ENCODE data around the gene KRAS.

The KRAS gene

DNA sequence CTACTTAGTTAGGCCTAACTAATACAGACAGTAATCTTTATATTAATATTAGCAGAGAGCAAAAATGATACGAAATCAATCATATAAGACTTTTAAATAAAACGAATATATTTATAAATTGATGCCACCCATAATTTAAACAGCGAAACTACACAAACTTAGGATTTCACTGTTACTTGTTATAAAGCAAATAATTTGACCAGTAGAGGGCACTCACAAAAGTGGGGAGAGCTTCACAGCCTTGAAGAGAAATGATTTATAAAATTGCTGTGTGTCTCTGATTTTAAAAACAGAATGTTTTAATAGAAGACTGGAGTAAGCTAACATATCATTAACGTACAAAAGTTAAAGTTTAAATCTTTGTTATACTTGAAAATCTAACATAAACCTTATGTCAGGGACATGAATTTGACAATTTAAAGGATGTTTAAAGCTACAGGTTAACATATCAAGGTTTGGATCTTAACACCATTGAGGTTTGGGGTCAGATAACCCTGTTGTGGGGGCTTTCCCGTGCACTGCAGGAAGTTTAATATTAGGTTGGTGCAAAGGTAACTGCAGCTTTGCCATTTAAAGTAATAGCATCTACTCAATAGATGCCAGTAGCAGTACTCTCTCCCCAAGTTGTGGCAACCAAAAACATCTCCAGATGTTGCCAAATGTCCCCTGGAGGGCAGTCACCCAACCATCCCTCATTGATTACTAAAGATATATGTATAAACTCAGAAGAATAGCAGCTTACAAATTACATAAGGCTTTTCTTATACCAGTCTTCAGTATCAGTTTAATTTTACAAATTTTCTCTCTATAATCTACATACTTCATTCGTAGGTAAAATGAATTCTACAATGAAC is 9.3 kb downstream of the KRAS start:
- Histone ChIP-seq H2AFZ (ENCODE audit: low read depth, low read length) (no peak overlapping the region), H3K4me1 (ENCODE audit: low read length) (peaks cover 18% of the 10 kb centered on the region), H3K9ac (ENCODE audit: low read length) (0 out of 2 replicates have a peak overlapping the region, but pooled peaks have one; percentile 2), H3K9me3 (ENCODE audit: insufficient read depth, low read length) (no peaks in the 10 kb centered on the region), H3K4me3 (ENCODE audit: low read length) (no peak overlapping the region), H3K27ac (ENCODE audit: low read length) (peak overlapping the region; percentile 23), H3K27me3 (ENCODE audit: low read depth, low read length) (no peaks in the 10 kb centered on the region), H3K4me2 (ENCODE audit: low read length) (peak overlapping the region; percentile 38), H4K20me1 (ENCODE audit: insufficient read depth, low read length) (peaks cover 59% of the 10 kb centered on the region), H3K36me3 (replicated peaks; ENCODE audit: low read depth, low read length) (peaks cover 50% of the 10 kb centered on the region), H3K79me2 (ENCODE audit: low read length) (peaks cover 72% of the 10 kb centered on the region)
- TF ChIP-seq EZH2phosphoT487 (IDR thresholded peaks at IDR 0.05; ENCODE audit: low read depth) (no peak), CTCF (IDR thresholded peaks at IDR 0.05; ENCODE audit: low read depth, low read length) (peak; percentile 85)

- H3K9ac ChIP-seq (ENCODE audit: low read length): no peak overlapping the region
- no peak for TF ChIP-seq CTCF (IDR thresholded peaks at IDR 0.05; ENCODE audit: low read depth, low read length)
- no peak for TF ChIP-seq EZH2phosphoT487 (IDR thresholded peaks at IDR 0.05; ENCODE audit: low read depth)
- no peaks in the 10 kb centered on the region for H3K27me3 ChIP-seq (ENCODE audit: low read depth, low read length)
- H3K4me1 ChIP-seq (ENCODE audit: low read length): peaks cover 9% of the 10 kb centered on the region
- H3K4me3 ChIP-seq (ENCODE audit: low read length): no peak overlapping the region
- H3K4me2 ChIP-seq (ENCODE audit: low read length): no peak overlapping the region
- H3K36me3 ChIP-seq (replicated peaks; ENCODE audit: low read depth, low read length): peaks cover 50% of the 10 kb centered on the region
- peaks cover 62% of the 10 kb centered on the region for H4K20me1 ChIP-seq (ENCODE audit: insufficient read depth, low read length)
- H3K27ac ChIP-seq (ENCODE audit: low read length): no peak overlapping the region
- peaks cover 67% of the 10 kb centered on the region for H3K79me2 ChIP-seq (ENCODE audit: low read length)
- no peak overlapping the region for H2AFZ ChIP-seq (ENCODE audit: low read depth, low read length)
- no peaks in the 10 kb centered on the region for H3K9me3 ChIP-seq (ENCODE audit: insufficient read depth, low read length)
Measured at GRCh38 chr12:25236626-25237025, 14.1 kb downstream of the KRAS start.

- no peak overlapping the region for H2AFZ ChIP-seq (ENCODE audit: low read depth, low read length)
- no peaks in the 10 kb centered on the region for H3K9me3 ChIP-seq (ENCODE audit: insufficient read depth, low read length)
- H3K79me2 ChIP-seq (ENCODE audit: low read length): peaks cover 67% of the 10 kb centered on the region
- peaks cover 4% of the 10 kb centered on the region; the same call in 1 of the 2 replicates for H3K4me1 ChIP-seq (ENCODE audit: low read length)
- H3K9ac ChIP-seq (ENCODE audit: low read length): no peak overlapping the region
- TF ChIP-seq CTCF (IDR thresholded peaks at IDR 0.05; ENCODE audit: low read depth, low read length) (no peak), EZH2phosphoT487 (IDR thresholded peaks at IDR 0.05; ENCODE audit: low read depth) (no peak)
- H3K27me3 ChIP-seq (ENCODE audit: low read depth, low read length): no peaks in the 10 kb centered on the region
- no peak overlapping the region for H3K4me3 ChIP-seq (ENCODE audit: low read length)
- no peak overlapping the region for H3K27ac ChIP-seq (ENCODE audit: low read length)
- H3K36me3 ChIP-seq (replicated peaks; ENCODE audit: low read depth, low read length): peaks cover 54% of the 10 kb centered on the region
- no peak overlapping the region for H3K4me2 ChIP-seq (ENCODE audit: low read length)
- peaks cover 65% of the 10 kb centered on the region for H4K20me1 ChIP-seq (ENCODE audit: insufficient read depth, low read length)
Measured at GRCh38 chr12:25236190-25236589, 14.5 kb downstream of the KRAS start.

- H2AFZ ChIP-seq (ENCODE audit: low read depth, low read length): no peak overlapping the region
- TF ChIP-seq EZH2phosphoT487 (IDR thresholded peaks at IDR 0.05; ENCODE audit: low read depth) (no peak), CTCF (IDR thresholded peaks at IDR 0.05; ENCODE audit: low read depth, low read length) (no peak)
- H3K4me3 ChIP-seq (ENCODE audit: low read length): no peak overlapping the region
- H3K79me2 ChIP-seq (ENCODE audit: low read length): no peaks in the 10 kb centered on the region
- no peaks in the 10 kb centered on the region for H3K9me3 ChIP-seq (ENCODE audit: insufficient read depth, low read length)
- peaks cover 14% of the 10 kb centered on the region; the same call in 1 of the 2 replicates for H4K20me1 ChIP-seq (ENCODE audit: insufficient read depth, low read length)
- no peak overlapping the region for H3K27ac ChIP-seq (ENCODE audit: low read length)
- no peak overlapping the region for H3K4me2 ChIP-seq (ENCODE audit: low read length)
- no peak overlapping the region for H3K9ac ChIP-seq (ENCODE audit: low read length)
- H3K27me3 ChIP-seq (ENCODE audit: low read depth, low read length): no peaks in the 10 kb centered on the region
- H3K36me3 ChIP-seq (replicated peaks; ENCODE audit: low read depth, low read length): peaks cover 8% of the 10 kb centered on the region
- no peaks in the 10 kb centered on the region for H3K4me1 ChIP-seq (ENCODE audit: low read length)
Measured at GRCh38 chr12:25213338-25213737, 37.4 kb downstream of the KRAS start.
